NOMO-1 (cell line): Measurements from ENCODE around the gene KREMEN2.
A peak's percentile ranks its signal among the peaks of the same experiment; 100 is the strongest.

ENCODE experiments used
- DNase-seq, 2 experiments: peaks; one replicate each; lab custom pipeline; 2025; ENCODE audit not compliant: unreplicated experiment in 2 of 2; lab: John Stamatoyannopoulos, UW

KREMEN2 gene

DNA sequence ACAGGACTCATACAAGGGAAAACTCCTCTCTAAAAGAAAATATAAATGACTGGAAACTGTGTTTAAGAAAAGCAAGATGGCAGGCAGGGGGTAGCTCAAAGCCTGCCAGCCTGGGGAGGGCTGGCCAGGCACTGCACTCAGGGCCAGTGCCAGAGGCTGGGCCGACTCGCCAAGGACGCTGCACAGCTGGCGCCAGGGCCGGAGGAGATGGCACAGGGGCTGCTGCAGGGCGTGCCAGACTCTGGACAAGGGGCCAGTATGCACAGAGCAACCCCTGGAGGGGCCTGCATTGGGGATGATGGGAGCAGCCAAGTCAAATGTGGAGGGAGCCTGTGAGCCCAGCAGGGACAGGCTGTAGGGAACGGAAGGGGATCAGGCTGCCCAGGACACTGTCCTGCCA, 12.1 kb downstream of the KREMEN2 start:
- DNase-seq = no peak

DNA sequence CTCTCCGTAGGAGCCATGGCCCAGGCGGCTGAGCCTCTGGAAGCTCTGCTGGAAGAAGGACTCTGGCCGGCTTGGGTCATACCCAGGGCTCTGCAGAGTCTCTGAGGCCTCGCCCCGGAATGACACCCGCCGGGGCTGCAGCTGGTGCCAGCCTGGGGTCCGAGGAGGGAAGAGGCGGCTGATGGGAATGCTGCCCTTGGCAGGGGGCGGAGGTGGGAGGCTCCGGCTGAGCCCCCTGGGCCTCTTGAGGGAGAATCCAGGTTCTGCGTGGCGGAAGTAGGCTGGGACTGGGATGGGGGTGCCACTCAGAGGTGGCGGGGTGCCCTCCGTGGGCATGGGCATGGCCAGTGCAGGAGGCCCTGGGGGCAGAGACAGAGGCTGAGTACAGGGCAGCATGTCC, 12.6 kb downstream of the KREMEN2 start:
- no peak for DNase-seq

DNA sequence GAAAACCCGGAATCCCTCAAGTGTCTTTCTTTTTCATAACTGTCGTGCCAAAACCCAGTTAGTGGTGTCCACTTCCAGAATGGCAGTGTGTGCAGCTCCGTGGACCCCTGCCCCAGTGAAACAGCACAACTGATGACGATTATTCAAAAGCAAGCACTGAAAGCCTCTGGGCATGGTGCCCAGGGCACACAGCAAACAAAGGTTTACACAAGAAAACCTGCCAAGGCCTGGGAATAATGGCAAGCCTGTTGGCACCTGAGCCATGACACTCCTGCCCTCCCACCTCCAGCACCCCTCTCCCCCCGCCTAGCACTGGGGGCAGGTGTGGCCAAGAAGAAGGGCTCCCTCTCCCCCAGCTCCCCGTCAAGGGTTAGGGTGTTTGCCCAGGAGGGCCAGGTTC, 13.4 kb downstream of the KREMEN2 start:
- no peak for DNase-seq

DNA sequence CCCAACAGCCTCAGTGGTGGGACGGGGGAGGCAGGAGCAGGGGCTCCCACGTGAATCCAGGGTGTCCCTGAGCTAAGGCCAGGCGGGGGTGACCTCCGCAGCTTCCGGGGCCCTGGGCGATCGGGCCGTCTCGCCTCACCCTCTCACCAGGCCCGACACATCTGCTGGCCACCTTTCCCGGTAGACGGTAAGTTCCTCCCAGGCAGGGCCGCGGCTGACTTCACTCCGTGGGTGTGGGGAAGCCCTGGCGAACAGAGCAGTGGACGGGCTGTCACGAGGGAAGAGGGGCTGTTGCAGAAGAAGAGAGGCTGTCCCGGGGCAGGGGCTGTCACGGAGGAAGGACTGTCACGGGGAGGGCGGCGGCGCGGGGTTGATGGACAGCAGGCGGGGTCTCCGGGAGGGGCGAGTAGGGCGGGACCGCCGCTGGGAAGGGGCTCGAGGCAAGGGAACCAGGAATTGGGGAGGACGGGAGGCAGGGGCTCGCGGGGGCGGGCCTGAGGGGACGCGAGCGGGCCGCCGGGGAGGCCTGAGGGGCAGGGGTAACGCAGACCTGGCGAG, 15.7 kb downstream of the KREMEN2 start:
- DNase-seq = peak; percentile 12 to 22

DNA sequence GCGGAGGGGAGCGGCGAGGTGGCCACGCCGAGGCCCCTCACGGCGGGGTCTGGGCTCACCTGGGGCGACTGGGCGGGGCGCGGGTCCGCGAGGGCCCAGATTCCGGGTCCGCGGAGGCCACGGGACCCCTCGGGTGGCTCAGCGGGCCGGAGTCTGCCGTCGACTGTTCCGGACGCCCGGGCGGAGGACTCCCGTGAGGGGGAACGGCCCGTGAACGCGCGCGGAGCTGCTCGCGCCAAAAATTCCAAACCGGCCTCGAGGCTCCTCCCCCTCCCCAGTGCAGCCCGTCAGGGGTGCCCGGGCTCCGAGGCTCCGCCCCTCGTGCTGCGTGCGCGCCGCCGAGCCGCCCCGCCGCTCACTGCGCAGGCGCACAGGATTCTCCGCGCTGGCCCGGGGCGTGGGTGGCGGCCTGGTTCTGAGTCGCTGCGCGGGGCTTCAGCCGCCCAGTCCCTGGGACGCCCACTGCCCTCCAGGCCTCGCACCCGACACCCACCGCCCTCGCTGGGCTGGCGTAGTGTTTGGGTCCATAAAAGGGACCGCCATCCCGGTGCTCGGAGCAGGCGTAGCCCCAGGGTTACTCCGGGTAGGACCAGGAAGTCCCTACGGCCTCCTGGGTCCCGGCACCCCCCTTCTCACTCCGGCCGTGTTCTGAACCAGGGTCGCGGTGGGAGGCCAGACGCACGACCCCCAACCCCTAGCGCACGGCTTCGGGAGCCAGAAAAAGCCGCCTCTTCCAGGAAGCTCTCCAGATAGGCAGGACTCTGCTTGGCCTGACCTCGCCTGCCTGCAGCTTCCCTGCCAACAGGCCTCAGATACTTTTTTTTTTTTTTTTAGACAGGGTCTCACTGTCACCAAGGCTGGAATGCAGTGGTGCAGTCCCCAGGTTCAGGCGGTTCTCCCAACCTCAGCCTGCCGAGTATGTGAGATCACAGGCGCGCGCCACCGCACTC, 16.4 kb downstream of the KREMEN2 start, which contains the start of gene PKMYT1:
PKMYT1 (minus strand) TSS at position 220 of the 950 bp plus-strand sequence. CDS start 789 bp downstream, outside the sequence.
- peak; percentile 87 to 95 for DNase-seq

DNA sequence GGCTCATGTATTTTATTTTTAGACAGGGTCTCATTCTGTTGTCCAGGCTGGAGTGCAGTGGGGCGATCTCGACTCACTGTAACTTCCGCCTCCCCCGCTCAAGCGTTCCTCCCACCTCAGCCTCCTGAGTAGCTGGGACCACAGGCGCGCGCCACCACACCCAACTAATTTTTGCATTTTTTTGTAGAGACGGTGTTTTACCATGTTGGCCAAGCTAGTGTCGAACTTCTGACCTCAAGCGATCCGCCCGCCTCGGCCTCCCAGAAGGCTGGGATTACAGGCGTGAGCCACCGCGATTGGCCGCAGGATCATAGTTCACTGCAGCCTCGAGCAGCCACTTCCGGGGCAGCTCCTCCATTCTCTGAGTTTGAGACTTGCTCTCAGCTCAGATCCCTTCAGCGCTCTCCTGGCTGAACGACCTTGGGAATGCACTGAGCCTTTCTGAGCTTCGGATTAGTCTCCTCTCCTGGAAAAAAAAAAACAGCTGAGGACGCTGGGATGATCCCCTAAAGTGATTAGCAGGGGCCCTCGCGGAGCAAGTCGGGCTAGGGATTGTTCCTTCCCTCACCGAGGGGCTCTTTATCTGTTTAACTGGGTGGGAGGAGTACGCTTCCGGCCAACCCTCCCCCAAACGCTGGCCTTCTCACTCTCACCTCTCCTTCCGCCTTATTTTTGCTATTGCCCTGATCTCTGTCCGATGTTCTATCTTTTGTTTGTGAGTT, 17.3 kb downstream of the KREMEN2 start:
- no peak for DNase-seq

DNA sequence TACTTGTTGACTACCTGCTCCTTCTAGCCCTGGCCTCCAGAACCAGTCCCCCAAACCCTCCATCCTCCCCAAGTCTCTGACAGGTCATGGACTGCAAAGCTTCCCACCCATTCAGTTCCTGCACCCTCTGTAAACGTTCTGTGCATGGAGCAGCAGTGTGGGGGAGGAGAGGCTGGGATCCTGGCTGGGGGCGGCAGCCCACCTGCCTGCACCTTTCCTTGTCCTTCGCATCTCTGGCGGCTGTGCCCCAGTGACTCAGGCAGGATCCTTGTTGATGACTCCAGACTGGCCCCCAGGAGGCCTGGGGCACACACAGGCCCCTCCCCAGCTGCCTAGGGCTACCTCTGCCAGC, 17.8 kb downstream of the KREMEN2 start:
- no peak for DNase-seq

DNA sequence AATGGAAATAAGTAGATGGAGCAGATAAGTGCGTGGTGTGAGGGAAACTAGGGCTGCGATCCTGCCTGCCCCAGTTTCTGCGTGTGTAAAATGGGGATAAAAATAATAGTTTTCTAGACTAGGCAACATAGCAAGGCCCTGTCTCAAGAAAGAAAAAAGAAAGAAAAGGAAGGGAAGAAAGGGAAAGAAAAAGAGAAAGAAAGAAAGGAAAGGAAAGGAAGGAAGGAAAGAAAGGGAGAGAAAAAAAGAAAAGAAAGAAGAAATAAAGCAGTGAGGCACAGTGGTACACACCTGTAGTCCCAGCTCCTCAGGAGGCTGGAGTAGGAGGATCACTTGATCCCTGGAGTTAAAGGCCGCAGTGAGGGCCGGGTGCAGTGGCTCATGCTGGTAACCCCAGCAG, 18.3 kb downstream of the KREMEN2 start:
- DNase-seq = no peak

DNA sequence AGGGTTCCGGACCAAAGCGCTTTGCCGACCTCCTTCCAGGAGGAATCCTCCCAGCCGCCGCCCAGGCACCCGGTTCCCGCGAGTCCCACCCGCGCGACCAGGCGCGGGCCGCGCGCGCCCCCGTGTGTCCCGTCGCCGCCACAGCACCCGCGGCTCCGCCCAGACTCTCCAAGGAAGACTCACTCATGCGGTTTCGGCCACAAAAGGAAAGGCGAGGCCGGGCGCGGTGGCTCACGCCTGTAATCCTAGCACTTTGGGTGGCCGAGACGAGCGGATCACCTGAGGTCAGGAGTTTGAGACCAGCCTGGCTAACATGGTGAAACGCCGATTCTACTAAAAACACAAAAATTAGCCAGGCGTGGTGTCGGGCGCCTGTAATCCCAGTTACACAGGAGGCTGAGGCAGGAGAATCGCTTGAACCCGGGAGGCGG, 19.6 kb downstream of the KREMEN2 start:
- peak; percentile 72 to 81 for DNase-seq

DNA sequence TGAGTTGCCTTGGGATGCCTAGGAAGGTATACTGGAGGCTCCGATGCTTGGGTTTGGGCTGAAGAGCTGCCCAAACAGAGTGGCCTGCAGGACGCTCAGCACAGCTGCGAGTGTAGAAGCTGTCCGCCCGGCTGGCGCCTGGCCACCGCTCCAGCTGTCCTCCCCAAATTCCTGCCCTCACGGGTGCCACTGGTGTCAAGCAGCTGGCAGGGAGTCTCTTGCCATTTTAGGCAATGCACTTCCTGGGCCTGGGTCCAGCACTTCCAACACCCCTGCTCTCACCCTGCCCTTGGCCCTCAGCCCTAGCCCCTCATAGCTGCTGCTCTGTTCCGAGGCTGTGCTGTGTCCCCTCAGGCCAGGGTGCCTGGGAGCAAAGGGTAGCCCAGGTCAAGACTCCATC, 21.4 kb downstream of the KREMEN2 start:
- DNase-seq = no peak

DNA sequence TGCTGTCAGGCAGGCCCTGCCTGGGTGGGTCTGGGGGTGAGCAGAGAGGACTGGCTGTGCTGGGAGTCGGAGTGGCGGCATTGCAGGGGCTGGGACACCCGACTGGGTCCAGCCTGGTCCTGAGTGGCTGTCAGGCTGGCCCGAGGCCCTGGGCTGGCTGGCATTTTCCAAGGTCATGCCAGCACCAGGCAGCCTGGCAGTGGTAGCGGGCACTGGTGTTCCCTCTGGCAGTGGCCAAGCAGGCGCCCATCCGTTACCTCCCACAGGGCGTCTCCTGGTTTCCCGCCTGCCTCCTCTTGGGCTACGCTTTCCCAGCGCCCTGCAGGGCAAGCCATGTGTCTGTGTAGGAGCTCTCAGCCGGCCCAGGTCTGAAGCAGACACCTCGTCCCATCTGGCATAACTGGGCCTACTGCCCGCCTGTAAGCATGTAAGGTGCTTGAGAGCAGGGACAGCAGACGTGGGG, 21.8 kb downstream of the KREMEN2 start:
- DNase-seq = no peak

DNA sequence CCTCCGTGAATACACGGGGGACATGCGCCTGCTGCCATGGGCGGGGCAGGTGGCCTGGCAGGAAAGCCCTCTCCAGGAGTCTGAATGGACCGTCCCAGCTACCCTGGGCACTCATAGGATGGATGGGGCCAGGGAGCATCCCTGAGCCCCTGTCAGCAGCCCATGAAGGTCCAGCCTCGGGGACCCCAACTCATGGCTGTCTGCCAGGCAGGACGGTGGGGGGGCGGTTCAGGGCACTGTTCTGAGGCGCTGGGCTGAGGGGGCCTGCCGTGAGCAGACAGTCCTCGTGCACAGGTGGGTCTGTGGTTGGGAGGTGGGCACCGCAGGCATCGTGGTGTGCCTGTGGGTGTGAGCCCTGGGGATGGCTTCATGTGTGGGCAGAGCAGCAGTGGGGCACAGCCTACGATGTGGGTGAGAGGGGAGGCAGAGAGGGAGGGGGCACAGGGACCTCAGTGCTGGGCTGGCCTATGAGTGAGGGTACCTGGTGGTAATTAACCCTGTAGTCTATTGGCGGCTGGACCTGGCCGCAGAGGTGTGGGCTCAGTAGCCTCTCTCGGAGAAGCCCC, 22.6 kb downstream of the KREMEN2 start:
- DNase-seq = no peak

DNA sequence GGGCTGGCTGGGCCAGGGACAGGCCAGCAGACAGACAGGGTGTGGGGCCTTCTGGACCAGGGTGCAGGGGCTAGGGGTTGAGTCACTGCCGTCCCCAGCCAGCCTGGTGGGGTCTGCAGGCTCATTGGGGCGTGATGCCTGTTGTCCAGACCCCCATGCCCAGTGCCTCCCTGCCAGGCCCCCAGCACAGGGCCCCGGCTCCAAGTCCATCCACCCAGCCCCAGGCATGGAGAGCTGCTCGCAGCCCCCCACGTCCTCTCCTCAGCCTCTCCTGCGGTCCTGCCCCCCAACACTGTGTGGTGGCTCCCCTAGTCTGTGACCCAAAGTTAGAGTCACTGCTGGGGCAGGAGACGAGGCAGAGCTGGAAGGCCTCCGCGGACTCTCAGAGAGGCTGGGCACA, 23.2 kb downstream of the KREMEN2 start:
- DNase-seq = no peak

DNA sequence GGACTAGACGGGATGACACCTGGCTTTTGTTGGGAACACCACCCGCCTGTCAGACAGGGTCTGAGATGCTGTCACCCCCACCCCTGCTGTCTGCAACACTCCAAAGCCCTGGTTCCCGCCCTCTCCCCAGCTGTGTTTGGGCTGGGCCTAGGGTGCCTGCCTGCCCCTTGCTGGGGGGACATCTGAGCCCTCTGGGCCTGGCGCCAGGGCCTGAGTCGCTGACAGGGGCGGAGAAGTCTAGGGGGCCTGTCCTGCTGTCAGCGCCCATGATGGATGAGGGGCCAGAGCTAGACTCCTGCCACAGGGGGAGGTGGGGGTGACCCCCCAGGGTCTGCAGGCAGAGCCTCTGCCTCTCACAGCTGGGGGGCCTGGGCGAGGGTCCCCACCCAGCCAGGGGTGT, 23.8 kb downstream of the KREMEN2 start:
- DNase-seq = no peak

DNA sequence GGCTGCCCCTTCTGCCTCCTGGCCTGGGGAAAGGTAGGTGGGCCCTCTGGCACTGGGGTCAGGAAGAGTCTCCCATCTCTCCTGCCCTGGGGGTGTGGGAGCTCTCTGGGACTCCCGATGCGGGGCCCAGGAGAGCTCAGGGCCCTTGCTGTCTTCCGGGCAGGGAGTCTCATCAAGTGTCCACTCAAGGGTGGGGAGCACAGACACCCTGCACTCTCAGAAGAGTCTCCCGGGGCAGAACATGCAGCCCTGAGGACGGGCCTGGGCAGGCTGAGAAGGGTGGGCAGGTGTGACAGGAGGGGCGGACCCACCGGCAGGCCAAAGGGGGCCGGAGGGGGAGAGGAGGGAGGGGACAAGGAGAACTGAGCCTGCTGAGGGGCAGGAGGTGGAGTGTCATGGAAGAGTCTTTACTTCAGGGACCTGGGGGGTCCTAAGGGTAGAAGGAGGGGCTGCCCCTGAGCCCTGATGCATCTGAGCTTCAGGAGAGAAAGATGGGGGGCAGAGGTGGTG, 24.6 kb downstream of the KREMEN2 start:
- DNase-seq = no peak

DNA sequence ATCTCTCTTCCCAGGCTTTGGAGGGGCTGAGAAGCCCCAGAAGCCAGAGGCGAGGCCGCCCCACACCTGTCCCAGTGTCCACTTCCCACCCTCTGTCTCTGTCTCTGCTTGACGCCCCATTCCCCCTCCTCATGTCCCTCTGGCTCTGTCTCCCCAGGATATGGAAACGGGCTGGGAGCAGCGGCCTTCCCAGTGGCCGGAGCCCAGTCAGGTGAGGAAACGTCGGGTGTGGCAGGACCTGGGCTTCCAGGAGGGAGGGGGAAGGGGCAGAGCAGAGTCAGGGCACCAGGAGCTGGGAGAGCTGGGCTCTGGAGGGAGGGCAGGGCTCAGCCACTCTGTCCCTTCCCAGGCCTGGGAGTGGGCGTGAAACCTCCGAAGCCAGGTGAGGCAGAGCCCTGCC, 26.8 kb downstream of the KREMEN2 start:
- no peak for DNase-seq

DNA sequence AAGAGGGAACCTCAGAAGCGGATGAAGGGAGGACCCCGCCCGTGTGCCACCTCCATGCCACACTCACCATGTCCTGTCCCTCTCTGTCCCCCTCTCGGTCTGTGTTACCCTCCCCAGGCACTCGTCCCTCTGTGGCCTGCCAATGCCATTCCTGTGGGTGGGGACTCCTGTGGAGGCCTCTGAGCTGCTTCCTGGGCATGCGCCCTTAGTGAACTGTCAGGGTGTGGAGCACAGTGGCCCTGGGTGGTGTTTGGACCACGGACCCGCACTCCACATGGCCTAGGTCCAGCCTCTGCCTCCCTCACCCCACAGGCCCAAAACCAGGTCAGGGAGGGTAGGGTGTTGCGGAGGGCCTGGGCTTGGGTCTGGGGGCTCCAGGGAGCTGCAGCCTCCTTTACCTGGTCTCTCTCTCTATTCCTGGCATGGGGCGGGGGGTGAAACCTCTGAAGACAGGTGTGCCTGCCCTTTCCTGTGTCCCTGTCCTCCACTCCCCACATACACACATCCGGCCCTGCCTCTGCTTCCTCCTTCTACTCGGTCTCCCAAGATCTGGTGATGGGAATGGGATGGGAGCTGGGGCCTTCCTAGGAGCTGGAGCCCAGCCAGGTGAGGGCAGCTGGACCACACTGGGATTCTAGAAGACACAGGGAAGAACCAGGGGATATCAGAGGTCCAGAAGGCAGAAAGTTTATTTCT, 27.6 kb downstream of the KREMEN2 start:
- DNase-seq = no peak

DNA sequence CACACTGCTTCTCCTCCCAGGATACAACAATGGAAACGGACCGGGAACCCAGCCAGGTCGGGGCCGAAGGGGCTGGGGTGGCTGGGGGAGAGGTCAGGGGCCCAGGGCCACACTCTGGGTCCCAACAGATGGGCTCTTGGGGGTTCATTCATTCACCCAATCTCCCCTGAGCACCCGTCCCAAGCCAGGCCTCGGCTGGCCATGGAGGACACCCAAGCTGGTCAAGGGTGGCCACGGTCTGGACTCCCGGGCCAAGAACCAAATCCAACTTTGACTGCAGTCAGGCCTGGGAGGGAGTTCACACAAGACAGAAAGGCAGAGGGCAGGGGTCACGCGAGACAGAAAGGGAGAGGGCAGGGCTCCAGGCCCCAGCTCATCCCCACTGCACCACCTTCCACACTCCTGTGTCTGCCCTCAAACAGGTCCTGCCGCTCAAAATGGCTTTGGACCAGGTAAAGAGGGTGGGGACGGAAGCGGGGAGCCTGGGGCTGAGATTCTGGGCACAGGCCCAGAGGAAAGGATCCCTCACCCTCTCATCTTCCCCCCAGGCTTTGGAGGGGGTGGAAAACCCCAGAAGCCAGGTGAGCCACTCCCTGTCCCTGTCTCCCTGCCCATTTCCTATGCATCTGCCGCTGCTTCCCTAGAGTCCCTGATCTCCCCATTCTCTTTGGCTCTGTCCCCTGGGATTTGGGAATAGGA, 28.5 kb downstream of the KREMEN2 start:
- DNase-seq = no peak

DNA sequence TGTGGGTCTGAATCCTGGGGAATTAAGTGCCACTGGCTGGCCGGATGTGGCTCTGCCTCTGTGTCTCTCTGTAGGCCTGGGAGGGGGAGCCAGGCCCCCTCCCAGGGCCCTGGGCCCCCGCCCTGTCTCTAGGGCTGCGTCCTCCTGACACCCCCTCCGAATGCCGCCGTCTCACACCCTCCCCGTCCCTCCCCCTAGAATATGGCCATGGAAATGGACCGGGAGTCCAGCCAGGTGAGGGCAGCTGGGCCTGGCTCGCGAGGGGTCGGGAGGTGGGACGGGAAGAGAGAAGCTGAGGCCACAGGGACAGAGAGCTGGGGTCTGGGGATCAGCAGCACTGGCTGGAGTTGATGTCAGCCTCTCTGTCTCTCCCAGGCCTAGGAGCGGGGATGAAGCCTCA, 32.2 kb downstream of the KREMEN2 start:
- no peak for DNase-seq

DNA sequence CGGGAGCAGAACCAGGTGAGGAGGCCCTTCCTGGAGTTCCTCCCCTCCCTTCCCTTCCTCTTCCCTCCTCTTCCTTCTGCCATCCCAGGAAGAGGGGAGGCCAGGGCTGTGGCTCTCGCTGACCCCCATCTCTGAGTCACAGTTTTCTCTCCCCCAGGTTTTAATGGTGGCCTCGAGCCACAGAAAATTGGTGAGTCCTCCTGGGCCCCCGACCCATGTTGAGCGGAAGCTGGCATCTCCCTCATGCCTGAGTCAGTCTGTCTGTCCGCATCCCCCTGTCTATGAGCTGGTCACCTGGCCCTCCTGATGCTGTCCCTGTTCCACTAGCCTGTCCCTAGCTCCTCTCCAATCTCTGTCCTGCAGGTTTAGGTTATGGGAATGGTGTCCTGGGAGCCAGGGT, 35.9 kb downstream of the KREMEN2 start:
- DNase-seq = no peak
